Skeletal muscle satellite cell (primary cell): Measurements from ENCODE around the gene SUZ12.
"Not testable (repeated sequence)": the region's sequence is repeated elsewhere in the genome, so short reads cannot be mapped to it uniquely, and the experiment has no call there.

Experiments
- H3K27me3 ChIP-seq: 2 replicates; pipeline ENCODE4 v1.7.0; 2013; ENCODE audit warnings: low read length; ENCODE audit not compliant: control insufficient read depth, insufficient read depth
- H3K36me3 ChIP-seq: 2 replicates; pipeline ENCODE4 v1.7.0; 2013; ENCODE audit warnings: mild to moderate bottlenecking, control low read depth, low read length; ENCODE audit not compliant: insufficient read depth
- H3K4me1 ChIP-seq: 2 replicates; pipeline ENCODE4 v1.7.0; 2013; ENCODE audit warnings: low read length; ENCODE audit not compliant: control insufficient read depth, insufficient read depth
- H3K4me2 ChIP-seq: 2 replicates; pipeline ENCODE4 v1.7.0; 2013; ENCODE audit warnings: mild to moderate bottlenecking, low read length
- H3K4me3 ChIP-seq: 2 replicates; pipeline ENCODE4 v1.7.0; 2013; ENCODE audit warnings: low read length
- H3K9ac ChIP-seq: 2 replicates; pipeline ENCODE4 v1.7.0; 2013; ENCODE audit warnings: mild to moderate bottlenecking, low read depth, low read length, moderate library complexity
- H3K9me3 ChIP-seq: replicated peaks from 2 replicates; pipeline ENCODE4 v1.7.0; 2013; ENCODE audit warnings: mild to moderate bottlenecking, control low read depth, low read length

Gene SUZ12

DNA sequence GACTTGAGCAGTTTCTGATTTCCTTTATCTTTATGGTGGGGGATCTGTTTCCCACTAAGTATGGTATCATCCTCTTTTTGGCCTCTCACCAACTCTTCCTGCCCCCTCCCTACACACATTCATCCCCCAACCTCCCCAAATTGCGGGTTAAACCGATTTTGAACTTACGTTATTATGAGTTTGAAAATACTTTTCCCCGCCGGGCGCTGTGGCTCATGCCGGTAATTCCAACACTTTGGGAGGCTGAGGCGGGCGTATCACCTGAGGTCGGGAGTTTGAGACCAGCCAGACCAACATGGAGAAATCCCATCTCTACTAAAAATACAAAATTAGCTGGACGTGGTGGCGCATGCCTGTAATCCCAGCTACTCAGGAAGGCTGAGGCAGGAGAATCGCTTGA, 19.1 kb upstream of the SUZ12 start:
- not testable (repeated sequence) for H3K36me3 ChIP-seq, H3K9me3 ChIP-seq, H3K27me3 ChIP-seq, H3K9ac ChIP-seq, H3K4me2 ChIP-seq, H3K4me3 ChIP-seq
- H3K4me1 ChIP-seq: peaks cover 29% of the 10 kb centered on the region

DNA sequence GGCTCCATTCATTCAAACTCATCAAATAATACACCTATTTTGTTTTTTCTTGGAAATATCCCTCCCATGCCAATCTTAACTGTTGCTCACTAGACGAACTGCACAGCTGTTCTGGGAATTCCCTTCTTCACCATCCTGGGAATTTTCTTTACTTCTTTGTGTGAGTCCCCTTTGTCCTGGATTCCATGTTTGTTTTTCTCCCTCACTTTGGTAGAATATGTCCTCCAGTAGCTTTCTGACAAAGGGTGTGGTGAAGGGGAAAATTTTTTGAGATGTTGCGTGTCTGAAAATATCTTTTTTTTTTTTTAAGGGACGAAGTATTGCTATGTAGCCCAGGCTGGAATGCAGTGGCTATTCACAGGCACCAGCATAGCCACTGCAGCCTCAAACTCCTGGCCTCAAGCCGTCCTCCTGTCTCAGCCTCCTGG, 18.1 kb upstream of the SUZ12 start:
- no peaks in the 10 kb centered on the region for H3K9me3 ChIP-seq
- H3K9ac ChIP-seq: no peak overlapping the region
- H3K27me3 ChIP-seq: no peaks in the 10 kb centered on the region

DNA sequence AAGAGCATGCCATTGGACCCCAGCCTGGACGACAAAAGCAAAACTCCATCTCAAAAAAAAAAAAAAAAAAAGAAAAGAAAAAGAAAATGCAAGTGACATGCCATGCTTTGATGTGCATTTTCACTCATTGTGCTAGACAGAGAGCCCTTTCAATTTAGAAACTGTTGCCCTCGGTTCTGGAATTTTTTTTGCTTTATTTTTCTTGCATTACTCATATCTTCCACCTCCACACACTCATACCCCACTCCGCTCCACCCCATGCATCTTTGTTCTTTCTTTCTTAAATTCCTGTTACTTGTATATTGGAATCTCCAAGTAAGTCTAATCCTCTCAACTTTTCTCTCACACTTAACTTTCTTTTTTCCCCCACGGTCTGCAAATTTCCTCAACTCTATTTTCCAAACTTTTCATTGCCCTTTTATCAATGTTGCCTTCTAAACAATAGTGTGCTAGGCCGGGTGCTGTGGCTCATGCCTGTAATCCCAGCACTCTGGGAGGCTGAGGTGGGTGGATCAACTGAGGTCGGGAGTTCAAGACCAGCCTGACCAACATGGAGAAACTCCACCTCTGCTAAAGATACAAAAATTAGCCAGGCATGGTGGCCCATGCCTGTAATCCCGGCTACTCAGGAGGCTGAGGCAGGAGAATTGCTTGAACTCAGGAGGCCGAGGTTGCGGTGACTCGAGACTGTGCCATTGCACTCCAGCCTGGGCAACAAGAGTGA, 16.8 kb upstream of the SUZ12 start:
- Histone ChIP-seq H3K4me3 (peak overlapping the region; percentile 21), H3K9me3 (no peaks in the 10 kb centered on the region), H3K4me2 (peak overlapping the region; percentile 59), H3K4me1 (peaks cover 29% of the 10 kb centered on the region), H3K9ac (peak overlapping the region; percentile 55), H3K36me3 (no peaks in the 10 kb centered on the region), H3K27me3 (no peaks in the 10 kb centered on the region)

More for the DNA sequence above, 18.1 kb upstream of the SUZ12 start:
- no peak overlapping the region for H3K4me3 ChIP-seq
- H3K36me3 ChIP-seq: no peaks in the 10 kb centered on the region
- H3K4me1 ChIP-seq: peaks cover 29% of the 10 kb centered on the region
- H3K4me2 ChIP-seq: no peak overlapping the region

- H3K27me3 ChIP-seq: no peaks in the 10 kb centered on the region
- no peak overlapping the region for H3K4me2 ChIP-seq
- no peaks in the 10 kb centered on the region for H3K36me3 ChIP-seq
- no peaks in the 10 kb centered on the region for H3K9me3 ChIP-seq
- no peak overlapping the region for H3K9ac ChIP-seq
- H3K4me3 ChIP-seq: no peak overlapping the region
- no peaks in the 10 kb centered on the region for H3K4me1 ChIP-seq
These were observed 10.6 kb upstream of the SUZ12 start for GRCh38 chr17:31926100-31926729.

GRCh38 chr17:31931756-31932155, 5.1 kb upstream of the SUZ12 start:
- Histone ChIP-seq H3K27me3 (no peaks in the 10 kb centered on the region), H3K4me3 (no peak overlapping the region), H3K9me3 (no peaks in the 10 kb centered on the region), H3K4me1 (no peaks in the 10 kb centered on the region), H3K4me2 (no peak overlapping the region), H3K36me3 (no peaks in the 10 kb centered on the region), H3K9ac (no peak overlapping the region)

GRCh38 chr17:31935512-31935911, 1.3 kb upstream of the SUZ12 start:
- Histone ChIP-seq H3K4me1 (no peaks in the 10 kb centered on the region), H3K27me3 (no peaks in the 10 kb centered on the region), H3K36me3 (no peaks in the 10 kb centered on the region)

DNA sequence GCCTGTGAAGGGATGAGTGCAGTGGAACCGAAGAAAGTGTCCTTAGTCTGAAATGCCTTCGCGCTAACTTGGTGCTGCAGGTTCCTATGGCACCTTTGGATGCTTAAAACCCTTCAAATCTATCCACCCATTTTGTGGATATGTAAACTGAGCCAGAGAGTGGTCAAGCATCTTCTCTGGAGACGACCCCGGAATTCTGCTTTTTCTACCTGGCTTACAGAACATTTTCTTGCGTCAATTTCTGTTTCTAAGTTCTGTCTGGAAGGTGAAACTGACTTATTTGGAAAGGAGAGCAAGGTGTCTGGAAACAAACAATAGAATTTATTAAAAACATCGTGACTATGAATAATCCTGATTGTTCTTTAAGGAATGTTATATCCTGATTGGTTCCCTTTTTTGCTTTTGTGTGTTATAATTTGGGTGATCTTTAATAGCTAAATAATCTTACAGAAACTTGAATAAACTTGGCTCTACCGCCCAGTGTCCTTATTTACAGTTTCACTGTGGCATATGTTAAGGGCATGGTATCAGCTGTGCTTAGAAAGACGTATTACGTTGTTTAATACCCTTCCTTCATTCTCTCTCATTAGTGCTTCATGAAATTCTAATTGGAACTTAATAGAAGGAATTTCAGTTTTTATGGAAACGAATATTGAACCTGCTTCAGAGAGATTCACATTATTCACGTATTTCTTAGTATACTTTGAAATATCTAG, 1.3 kb downstream of the SUZ12 start:
- H3K4me2 ChIP-seq: peak overlapping the region; percentile 90
- peak overlapping the region; percentile 76 for H3K9ac ChIP-seq
- peak overlapping the region; percentile 75 for H3K4me3 ChIP-seq
- H3K4me1 ChIP-seq, H3K36me3 ChIP-seq, H3K27me3 ChIP-seq, H3K9me3 ChIP-seq: not testable (repeated sequence)

More at GRCh38 chr17:31935512-31935911, 1.3 kb upstream of the SUZ12 start:
- H3K9ac ChIP-seq: no peak overlapping the region
- H3K4me2 ChIP-seq: no peak overlapping the region
- H3K4me3 ChIP-seq: no peak overlapping the region
- no peaks in the 10 kb centered on the region for H3K9me3 ChIP-seq

DNA sequence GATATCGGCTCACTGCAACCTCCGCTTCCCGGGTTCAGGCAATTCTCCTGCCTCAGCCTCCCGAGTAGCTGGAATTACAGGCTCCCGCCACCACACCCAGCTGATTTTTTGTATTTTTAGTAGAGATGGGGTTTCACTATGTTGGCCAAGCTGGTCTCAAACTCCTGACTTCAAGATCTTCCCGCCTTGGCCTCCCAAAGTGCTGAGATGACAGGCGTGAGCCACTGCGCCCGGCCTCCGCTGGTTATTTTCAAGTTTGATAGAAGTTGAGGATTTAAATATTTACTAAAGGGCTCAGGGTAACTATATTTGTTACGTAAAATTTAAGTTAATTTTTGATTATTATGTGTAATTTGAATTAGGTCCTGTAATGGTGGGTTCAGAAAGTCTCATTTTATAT, 5.1 kb downstream of the SUZ12 start:
- not testable (repeated sequence) for H3K36me3 ChIP-seq

GRCh38 chr17:31942396-31942795, 5.6 kb downstream of the SUZ12 start:
- not testable (repeated sequence) for H3K4me3 ChIP-seq, H3K9ac ChIP-seq, H3K4me2 ChIP-seq, H3K9me3 ChIP-seq, H3K27me3 ChIP-seq, H3K4me1 ChIP-seq, H3K36me3 ChIP-seq

More for the DNA sequence above, 5.1 kb downstream of the SUZ12 start:
- not testable (repeated sequence) for H3K27me3 ChIP-seq, H3K9me3 ChIP-seq, H3K4me2 ChIP-seq, H3K9ac ChIP-seq, H3K4me3 ChIP-seq, H3K4me1 ChIP-seq

DNA sequence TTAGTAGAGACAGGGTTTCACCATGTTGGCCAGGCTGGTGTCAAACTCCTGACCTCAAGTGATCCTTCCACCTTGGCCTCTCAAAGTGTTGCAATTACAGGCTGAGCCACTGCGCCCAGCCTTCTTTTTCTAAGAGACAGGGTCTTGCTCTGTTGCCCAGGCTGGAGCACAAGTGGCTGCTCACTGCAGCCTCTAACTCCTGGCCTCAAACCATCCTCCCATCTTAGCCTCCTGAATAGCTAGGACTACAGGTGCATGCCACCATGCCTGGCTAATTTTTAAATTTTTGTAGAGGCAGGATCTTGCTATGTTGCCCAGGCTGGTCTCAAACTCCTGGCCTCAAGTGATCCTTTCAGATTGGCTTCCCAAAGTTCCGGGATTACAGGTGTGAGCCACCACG, 15.1 kb downstream of the SUZ12 start:
- H3K4me1 ChIP-seq, H3K36me3 ChIP-seq, H3K9me3 ChIP-seq, H3K9ac ChIP-seq, H3K4me3 ChIP-seq, H3K27me3 ChIP-seq, H3K4me2 ChIP-seq: not testable (repeated sequence)

- H3K27me3 ChIP-seq, H3K4me3 ChIP-seq, H3K4me2 ChIP-seq, H3K4me1 ChIP-seq, H3K9ac ChIP-seq, H3K9me3 ChIP-seq, H3K36me3 ChIP-seq: not testable (repeated sequence)
These were observed 27.3 kb downstream of the SUZ12 start for GRCh38 chr17:31964131-31964530.
